Thymus (tissue), 11 donors: ENCODE results near the gene GIMAP8. TPM values are rescaled to one million over a fixed set of nuclear protein-coding genes. Genes with fewer than 3 reads are reported as not detected.

Experiments
- DNase-seq, 9 donors: peaks; one replicate each; pipeline ENCODE4 v3.0.0-alpha.2; 2013; ENCODE audit warnings: low spot score in 9 of 9, low read depth in 6 of 9, missing footprints in 1 of 9
- H3K27ac ChIP-seq, 2 donors: one replicate each; pipeline ENCODE4 v1.5.1; 2013; ENCODE audit warnings: control low read depth in 1 of 2, low read depth in 1 of 2, low read length in 1 of 2, mild to moderate bottlenecking in 1 of 2, moderate library complexity in 1 of 2
- H3K27me3 ChIP-seq, 2 donors: one replicate each; pipeline ENCODE4 v1.5.1; 2013; ENCODE audit warnings: low read length in 1 of 2; ENCODE audit not compliant: control insufficient read depth in 2 of 2, insufficient read depth in 1 of 2
- H3K36me3 ChIP-seq, 2 donors: one replicate each; pipeline ENCODE4 v1.5.1; 2013; ENCODE audit warnings: low read length in 1 of 2, mild to moderate bottlenecking in 1 of 2, moderate library complexity in 1 of 2; ENCODE audit not compliant: control insufficient read depth in 2 of 2, insufficient read depth in 2 of 2
- H3K4me1 ChIP-seq, 2 donors: one replicate each; pipeline ENCODE4 v1.5.1; 2013; ENCODE audit warnings: low read length in 2 of 2; ENCODE audit not compliant: control insufficient read depth in 2 of 2, insufficient read depth in 2 of 2
- H3K4me3 ChIP-seq, 2 donors: one replicate each; pipeline ENCODE4 v1.5.1; 2013; ENCODE audit warnings: low read length in 2 of 2, control low read depth in 1 of 2, mild to moderate bottlenecking in 1 of 2
- H3K9me3 ChIP-seq, 2 donors: one replicate each; pipeline ENCODE4 v1.5.1; 2013; ENCODE audit warnings: low read length in 1 of 2, mild to moderate bottlenecking in 1 of 2; ENCODE audit not compliant: control insufficient read depth in 2 of 2, insufficient read depth in 1 of 2
- WGBS: extraction: QIAGEN DNeasy Blood & Tissue Kit; methylation state at CpG from one replicate; pipeline ENCODE4 v1.1.7; 2013; 5-methylcytosine and 5-hydroxymethylcytosine counted together
- polyA plus RNA-seq: library from polyadenylated mRNA; stranded (reverse); fragments of 200-250 nt; gene quantifications from one replicate; pipeline ENCODE4 v1.2.3, GENCODE V29; 2013
- total RNA-seq: library from RNA; stranded (reverse); fragments of 120-200 nt; gene quantifications from one replicate; pipeline ENCODE4 v1.2.4, GENCODE V29; 2013
- donor health status: healthy.

GIMAP8 gene
- total and polyA plus RNA-seq, 2 donors = 6.1 to 7.9 TPM

GRCh38 chr7:150464962-150465361 is 14.5 kb downstream of the GIMAP8 start:
- peaks cover 0 to 9% of the 10 kb centered on the region in 2 donors for H3K4me1 ChIP-seq
- H3K4me3 ChIP-seq = no peak overlapping the region
- DNase-seq = no peak
- H3K27ac ChIP-seq = no peak overlapping the region
- H3K36me3 ChIP-seq = peaks cover 0 to 6% of the 10 kb centered on the region in 2 donors
- H3K27me3 ChIP-seq = no peaks in the 10 kb centered on the region
- WGBS = 87% methylated on average over 1 of the region's 1 CpG
- H3K9me3 ChIP-seq = no peaks in the 10 kb centered on the region

GRCh38 chr7:150465414-150465813 is 15.0 kb downstream of the GIMAP8 start:
- Histone ChIP-seq H3K4me1 (peaks cover 0 to 9% of the 10 kb centered on the region in 2 donors), H3K27ac (no peak overlapping the region), H3K9me3 (no peaks in the 10 kb centered on the region), H3K36me3 (peaks cover 0 to 6% of the 10 kb centered on the region in 2 donors), H3K4me3 (no peak overlapping the region), H3K27me3 (no peaks in the 10 kb centered on the region)
- 97% methylated on average over 2 of the region's 2 CpGs for WGBS
- DNase-seq = no peak

GRCh38 chr7:150466477-150466876 is 16.0 kb downstream of the GIMAP8 start:
- H3K4me3 ChIP-seq = no peak overlapping the region
- H3K9me3 ChIP-seq = no peaks in the 10 kb centered on the region
- H3K36me3 ChIP-seq = peaks cover 0 to 6% of the 10 kb centered on the region in 2 donors
- WGBS = 93% methylated on average over 6 of the region's 6 CpGs
- no peak for DNase-seq
- no peak overlapping the region for H3K27ac ChIP-seq
- H3K27me3 ChIP-seq = no peaks in the 10 kb centered on the region
- H3K4me1 ChIP-seq = peaks cover 0 to 9% of the 10 kb centered on the region in 2 donors

GRCh38 chr7:150468241-150468640 is 17.8 kb downstream of the GIMAP8 start:
- Histone ChIP-seq H3K9me3 (no peaks in the 10 kb centered on the region), H3K36me3 (peaks cover 0 to 6% of the 10 kb centered on the region in 2 donors), H3K4me3 (no peak overlapping the region), H3K27me3 (no peaks in the 10 kb centered on the region), H3K4me1 (peaks cover 0 to 9% of the 10 kb centered on the region in 2 donors), H3K27ac (no peak overlapping the region)
- no peak for DNase-seq
- 93% methylated on average over 3 of the region's 3 CpGs for WGBS

- 94% methylated on average over 5 of the region's 5 CpGs for WGBS
- no peak for DNase-seq
- peaks cover 0 to under 1% of the 10 kb centered on the region in 2 donors for H3K36me3 ChIP-seq
- H3K4me3 ChIP-seq = no peak overlapping the region
- H3K27me3 ChIP-seq = no peaks in the 10 kb centered on the region
- H3K4me1 ChIP-seq = peaks cover 0 to 5% of the 10 kb centered on the region in 2 donors
- H3K9me3 ChIP-seq = no peaks in the 10 kb centered on the region
- H3K27ac ChIP-seq = no peak overlapping the region
Observed at GRCh38 chr7:150471886-150472285, 21.5 kb downstream of the GIMAP8 start.

GRCh38 chr7:150473902-150474301 is 23.5 kb downstream of the GIMAP8 start:
- Histone ChIP-seq H3K4me3 (no peak overlapping the region), H3K4me1 (peaks cover 0 to 2% of the 10 kb centered on the region in 2 donors), H3K9me3 (no peaks in the 10 kb centered on the region), H3K36me3 (no peaks in the 10 kb centered on the region), H3K27me3 (no peaks in the 10 kb centered on the region), H3K27ac (no peak overlapping the region)
- no peak for DNase-seq
- 96% methylated on average over 7 of the region's 7 CpGs for WGBS

GRCh38 chr7:150476285-150476684 is 25.9 kb downstream of the GIMAP8 start:
- Histone ChIP-seq H3K9me3 (no peaks in the 10 kb centered on the region), H3K4me3 (no peak overlapping the region), H3K4me1 (peaks cover 0 to 18% of the 10 kb centered on the region in 2 donors), H3K27me3 (no peaks in the 10 kb centered on the region), H3K27ac (no peak overlapping the region), H3K36me3 (no peaks in the 10 kb centered on the region)
- DNase-seq = no peak
- 98% methylated on average over 3 of the region's 3 CpGs for WGBS

GRCh38 chr7:150476819-150477631 is 26.6 kb downstream of the GIMAP8 start:
- 97% methylated on average over 25 of the region's 25 CpGs for WGBS
- no peak for DNase-seq
- no peaks in the 10 kb centered on the region for H3K9me3 ChIP-seq
- no peak overlapping the region for H3K27ac ChIP-seq
- H3K27me3 ChIP-seq = no peaks in the 10 kb centered on the region
- peaks cover 4 to 25% of the 10 kb centered on the region in 2 donors for H3K4me1 ChIP-seq
- H3K36me3 ChIP-seq = no peaks in the 10 kb centered on the region
- H3K4me3 ChIP-seq = no peak overlapping the region

- peaks cover 6 to 33% of the 10 kb centered on the region in 2 donors for H3K4me1 ChIP-seq
- DNase-seq = peak in 1 of 9 donors; percentile 48
- H3K27me3 ChIP-seq = no peaks in the 10 kb centered on the region
- no peaks in the 10 kb centered on the region for H3K9me3 ChIP-seq
- H3K36me3 ChIP-seq = no peaks in the 10 kb centered on the region
- WGBS = 90% methylated on average over 3 of the region's 3 CpGs
- no peak overlapping the region for H3K27ac ChIP-seq
- H3K4me3 ChIP-seq = no peak overlapping the region
Observed at GRCh38 chr7:150479023-150479716, 28.7 kb downstream of the GIMAP8 start.
